IMR-90 (cell line): ENCODE results near the gene PHLDB1. TPM values are rescaled to one million over a fixed set of nuclear protein-coding genes. Genes with fewer than 3 reads are reported as not detected.

Source experiments
- ATAC-seq: fragments of 200-7000 bp; cut with Tn5 transposase; 2 replicates; pipeline ENCODE4 v1.9.1; 2020; ENCODE audit warnings: low read depth, mild to moderate bottlenecking, moderate library complexity
- BruUV-seq: library from RNA; stranded (reverse); fragments of 400-500 nt; replicated peaks from 2 replicates; lab custom pipeline; 2021; lab: Mats Ljungman, UMichigan
- CTCF ChIA-PET: fragments of 300-600 bp; formaldehyde crosslinking; extraction: SDS; loops from one replicate; lab custom pipeline; 2021; ENCODE audit warnings: antibody characterized with exemption; lab: Yijun Ruan, JAX
- POLR2A ChIA-PET: fragments of 300-600 bp; sonication (Branson Sonifier 250); formaldehyde crosslinking; loops from one replicate; lab custom pipeline; 2022; ENCODE audit warnings: antibody characterized with exemption; ENCODE audit not compliant: unreplicated experiment; lab: Charles Lee
- DNase-seq: peaks from one replicate; pipeline ENCODE4 v3.0.0; 2013
- H2AFZ ChIP-seq: replicated peaks from 2 replicates; pipeline ENCODE3; 2013; ENCODE audit warnings: low read length, mild to moderate bottlenecking; ENCODE audit not compliant: poor library complexity
- H2AK5ac ChIP-seq: 2 replicates; pipeline ENCODE4 v1.6.1; 2013; ENCODE audit warnings: low read depth, low read length, inconsistent platforms
- H2AK9ac ChIP-seq: replicated peaks from 2 replicates; pipeline ENCODE3; 2013; ENCODE audit warnings: mild to moderate bottlenecking, low read depth, low read length, moderate library complexity; ENCODE audit not compliant: poor library complexity
- H2BK120ac ChIP-seq: 2 replicates; pipeline ENCODE4 v1.6.1; 2013; ENCODE audit warnings: low read depth, low read length, inconsistent platforms
- H2BK15ac ChIP-seq: 3 replicates; pipeline ENCODE4 v1.6.1; 2013; ENCODE audit warnings: low read depth, low read length, inconsistent platforms
- H2BK20ac ChIP-seq: 2 replicates; pipeline ENCODE4 v1.6.1; 2013; ENCODE audit warnings: low read depth, mild to moderate bottlenecking, inconsistent platforms, low read length, moderate library complexity
- H2BK5ac ChIP-seq: 2 replicates; pipeline ENCODE4 v1.6.1; 2013; ENCODE audit warnings: mild to moderate bottlenecking, low read depth, low read length, inconsistent platforms; ENCODE audit not compliant: poor library complexity, severe bottlenecking
- H3K14ac ChIP-seq: replicated peaks from 2 replicates; pipeline ENCODE4 v1.6.1; 2013; ENCODE audit warnings: low read depth, low read length, inconsistent platforms
- H3K18ac ChIP-seq: 2 replicates; pipeline ENCODE4 v1.6.1; 2013; ENCODE audit warnings: low read depth, low read length, control low read depth
- H3K23ac ChIP-seq: 2 replicates; pipeline ENCODE4 v1.6.1; 2013; ENCODE audit warnings: low read depth, low read length, inconsistent platforms
- H3K27ac ChIP-seq: 2 replicates; pipeline ENCODE4 v1.5.1; 2013; ENCODE audit warnings: mild to moderate bottlenecking, control low read depth, low read length; ENCODE audit not compliant: insufficient read depth
- H3K27me3 ChIP-seq: 2 replicates; pipeline ENCODE4 v1.6.1; 2013; ENCODE audit warnings: low read length; ENCODE audit not compliant: control insufficient read depth, insufficient read depth
- H3K36me3 ChIP-seq: 2 replicates; pipeline ENCODE4 v1.6.1; 2013; ENCODE audit warnings: low read length, mixed read lengths; ENCODE audit not compliant: control insufficient read depth, insufficient read depth
- H3K4ac ChIP-seq: 2 replicates; pipeline ENCODE4 v1.6.1; 2013; ENCODE audit warnings: low read depth, low read length, inconsistent platforms
- H3K4me1 ChIP-seq: 2 replicates; pipeline ENCODE4 v1.6.1; 2013; ENCODE audit warnings: low read length, mixed read lengths; ENCODE audit not compliant: control insufficient read depth, insufficient read depth
- H3K4me2 ChIP-seq: 2 replicates; pipeline ENCODE4 v1.6.1; 2013; ENCODE audit warnings: low read depth, mild to moderate bottlenecking, control low read depth, low read length, moderate library complexity
- H3K4me3 ChIP-seq: 2 replicates; pipeline ENCODE4 v1.5.1; 2013; ENCODE audit warnings: low read depth, mild to moderate bottlenecking, control low read depth, low read length, moderate library complexity; ENCODE audit not compliant: insufficient read depth
- H3K56ac ChIP-seq: 2 replicates; pipeline ENCODE4 v1.6.1; 2013; ENCODE audit warnings: low read length, inconsistent platforms; ENCODE audit not compliant: insufficient read depth; ENCODE audit errors: extremely low read depth
- H3K79me1 ChIP-seq, 2 experiments: 2 replicates each; pipeline ENCODE4 v1.6.1; 2013; ENCODE audit warnings: low read length in 2 of 2, inconsistent platforms in 1 of 2, low read depth in 1 of 2
- H3K9ac ChIP-seq: 2 replicates; pipeline ENCODE4 v1.6.1; 2013; ENCODE audit warnings: low read depth, low read length, control low read depth
- H3K9me1 ChIP-seq: 2 replicates; pipeline ENCODE4 v1.6.1; 2013; ENCODE audit warnings: low read length, inconsistent platforms; ENCODE audit not compliant: insufficient read depth
- H3K9me3 ChIP-seq: 2 replicates; pipeline ENCODE4 v1.6.1; 2013; ENCODE audit warnings: low read length; ENCODE audit not compliant: control insufficient read depth, insufficient read depth
- H4K20me1 ChIP-seq: 2 replicates; pipeline ENCODE4 v1.6.1; 2013; ENCODE audit warnings: low read length, inconsistent platforms; ENCODE audit not compliant: insufficient read depth
- H4K5ac ChIP-seq: 2 replicates; pipeline ENCODE4 v1.6.1; 2013; ENCODE audit warnings: mild to moderate bottlenecking, low read depth, low read length, control low read depth
- H4K8ac ChIP-seq, 2 experiments: 2 replicates each; pipeline ENCODE4 v1.6.1; 2013; ENCODE audit warnings: low read depth in 2 of 2, low read length in 2 of 2, control low read depth in 1 of 2, inconsistent platforms in 1 of 2
- H4K91ac ChIP-seq: 2 replicates; pipeline ENCODE4 v1.6.1; 2013; ENCODE audit warnings: low read depth, low read length, inconsistent platforms; ENCODE audit not compliant: insufficient read depth
- MAZ ChIP-seq: IDR thresholded peaks from 2 replicates; pipeline ENCODE4 v1.6.1; 2012; ENCODE audit warnings: low read depth, mild to moderate bottlenecking, low read length, improper control_type of control experiment, moderate library complexity, borderline replicate concordance
- POLR2A ChIP-seq: IDR thresholded peaks from 2 replicates; pipeline ENCODE4 v1.6.1; 2012; ENCODE audit warnings: mild to moderate bottlenecking, low read depth, low read length
- WGBS, 2 experiments: methylation state at CpG; one replicate each; pipeline versions ENCODE4 v1.1.5 to v1.1.7; 2013; ENCODE audit warnings: missing lambda C conversion rate in 2 of 2; ENCODE audit not compliant: insufficient read length in 1 of 2; ENCODE audit errors: extremely low coverage in 2 of 2; 5-methylcytosine and 5-hydroxymethylcytosine counted together
- dilution Hi-C: fragments of 300-500 bp; cut with HindIII; formaldehyde crosslinking; loops from one replicate; pipeline ENCODE4 v1.14.3; 2018; ENCODE audit warnings: low sequenced_read_pairs; ENCODE audit not compliant: unreplicated experiment
- in situ Hi-C: fragments of 300-500 bp; cut with MboI; formaldehyde crosslinking; loops from 3 replicates; pipeline ENCODE4 v1.14.3; 2019; ENCODE audit warnings: low sequenced_read_pairs, inconsistent platforms, mixed read lengths
- intact Hi-C: fragments of 100-400 bp; cut with micrococcal nuclease; formaldehyde crosslinking; loops from 2 replicates; pipeline ENCODE4 v1.10.0; 2022
- polyA plus RNA-seq, 3 experiments: library from polyadenylated mRNA; depleted of rRNA; stranded (reverse); fragments of >200 nt; gene quantifications; 2 replicates each; pipeline ENCODE4 v1.2.3, GENCODE V29; 2012; ENCODE audit warnings: low replicate concordance in 1 of 3
- total RNA-seq: library from RNA; depleted of rRNA; stranded (reverse); fragments of >200 nt; gene quantifications from 2 replicates; pipeline ENCODE4 v1.2.3, GENCODE V29; 2012
- TF ChIP-seq, protein P1 (sequence below): conservative IDR thresholded peaks from 2 replicates; pipeline ENCODE4 v1.5.1; 2012; ENCODE audit warnings: mild to moderate bottlenecking, low read depth, low read length, improper control_type of control experiment

Gene PHLDB1
- total and polyA plus RNA-seq, 2 of the 4 experiments (the other 2 are of a cell fraction): 40.0 to 90.4 TPM

GRCh38 chr11:118609380-118610224, 2.2 kb downstream of the PHLDB1 start:
- DNase-seq: peak; percentile 34
- H2BK120ac ChIP-seq: peak overlapping the region; percentile 97
- peak overlapping the region; percentile 87 to 97 for H4K8ac ChIP-seq
- ChIA-PET POLR2A (interaction anchor here (3.6 kb wide), 1 partner anchor 10 kb away, joined by 36 read pairs; no protein-coding TSS in a partner anchor), CTCF (interaction anchor here (0.7 kb wide), 1 partner anchor 37 kb away, joined by 3 read pairs; the partner anchor contains the start of gene ARCN1)
- H3K23ac ChIP-seq: peak overlapping the region; percentile 100
- 9% methylated on average over 42 of the region's 57 CpGs; no CpG with 5 or more reads in 1 of the 2 experiments for WGBS, 2 experiments
- dilution Hi-C loops: no loop called here
- H4K91ac ChIP-seq: peak overlapping the region; percentile 98
- H2BK15ac ChIP-seq: peak overlapping the region; percentile 100; the same call in 2 of the 3 replicates
- peak overlapping the region; percentile 99 for H3K14ac ChIP-seq
- peaks cover 14% of the 10 kb centered on the region for H3K36me3 ChIP-seq
- peak overlapping the region; percentile 97 for H4K5ac ChIP-seq
- H4K20me1 ChIP-seq: peaks cover 19% of the 10 kb centered on the region
- H3K56ac ChIP-seq: peak overlapping the region; percentile 84
- TF ChIP-seq POLR2A (peak; percentile 35; the same call in 1 of the 2 replicates), MAZ (0 out of 2 replicates have a peak, but pooled peaks have one; percentile 20)
- TF ChIP-seq, protein P1, sequence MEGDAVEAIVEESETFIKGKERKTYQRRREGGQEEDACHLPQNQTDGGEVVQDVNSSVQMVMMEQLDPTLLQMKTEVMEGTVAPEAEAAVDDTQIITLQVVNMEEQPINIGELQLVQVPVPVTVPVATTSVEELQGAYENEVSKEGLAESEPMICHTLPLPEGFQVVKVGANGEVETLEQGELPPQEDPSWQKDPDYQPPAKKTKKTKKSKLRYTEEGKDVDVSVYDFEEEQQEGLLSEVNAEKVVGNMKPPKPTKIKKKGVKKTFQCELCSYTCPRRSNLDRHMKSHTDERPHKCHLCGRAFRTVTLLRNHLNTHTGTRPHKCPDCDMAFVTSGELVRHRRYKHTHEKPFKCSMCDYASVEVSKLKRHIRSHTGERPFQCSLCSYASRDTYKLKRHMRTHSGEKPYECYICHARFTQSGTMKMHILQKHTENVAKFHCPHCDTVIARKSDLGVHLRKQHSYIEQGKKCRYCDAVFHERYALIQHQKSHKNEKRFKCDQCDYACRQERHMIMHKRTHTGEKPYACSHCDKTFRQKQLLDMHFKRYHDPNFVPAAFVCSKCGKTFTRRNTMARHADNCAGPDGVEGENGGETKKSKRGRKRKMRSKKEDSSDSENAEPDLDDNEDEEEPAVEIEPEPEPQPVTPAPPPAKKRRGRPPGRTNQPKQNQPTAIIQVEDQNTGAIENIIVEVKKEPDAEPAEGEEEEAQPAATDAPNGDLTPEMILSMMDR: no peak
- H2AK9ac ChIP-seq: peak overlapping the region; percentile 97
- peak overlapping the region; percentile 90 for H3K27ac ChIP-seq
- peak overlapping the region; percentile 100 for H3K4ac ChIP-seq
- peak overlapping the region; percentile 85 for H3K9ac ChIP-seq
- H2BK20ac ChIP-seq: peak overlapping the region; percentile 92
- no peaks in the 10 kb centered on the region for H3K9me3 ChIP-seq
- H2AFZ ChIP-seq: peak overlapping the region; percentile 86
- H3K4me1 ChIP-seq: peaks cover 41% of the 10 kb centered on the region
- H3K4me2 ChIP-seq: peak overlapping the region; percentile 91
- intact Hi-C loops: loop anchor here (5.0 kb wide), 1 partner anchor 48 kb away; no protein-coding TSS in a partner anchor
- H3K4me3 ChIP-seq: peak overlapping the region; percentile 93
- peak overlapping the region; percentile 90 for H3K18ac ChIP-seq
- no TSS peak for BruUV-seq
- peak; percentile 0; the same call in 1 of the 2 replicates for ATAC-seq
- peak overlapping the region; percentile 98 for H2BK5ac ChIP-seq
- peak overlapping the region; percentile 100 for H2AK5ac ChIP-seq
- H3K27me3 ChIP-seq: no peaks in the 10 kb centered on the region
- H3K9me1 ChIP-seq: peaks cover 37% of the 10 kb centered on the region
- in situ Hi-C loops: no loop called here
- H3K79me1 ChIP-seq: peaks cover 15 to 53% of the 10 kb centered on the region in 2 experiments; a peak in 3 of 4 replicates
